Ishikawa (cell line): ENCODE results near the gene H2AZ2.

Source experiments
- CEBPB ChIP-seq: IDR thresholded peaks from 2 replicates; pipeline ENCODE4 v1.6.1; 2012
- CREB1 ChIP-seq: IDR thresholded peaks from 2 replicates; pipeline ENCODE4 v1.6.1; 2012; ENCODE audit warnings: low read depth
- EGR1 ChIP-seq: IDR thresholded peaks from 2 replicates; pipeline ENCODE4 v1.6.1; 2012
- EP300 ChIP-seq: IDR thresholded peaks from 2 replicates; pipeline ENCODE4 v1.6.1; 2012; ENCODE audit warnings: borderline replicate concordance
- FOXM1 ChIP-seq: IDR thresholded peaks from 2 replicates; pipeline ENCODE4 v1.6.1; 2012; ENCODE audit warnings: low read depth, borderline replicate concordance
- NFIC ChIP-seq: IDR thresholded peaks from 2 replicates; pipeline ENCODE4 v1.6.1; 2012
- RAD21 ChIP-seq: IDR thresholded peaks from 2 replicates; pipeline ENCODE4 v1.6.1; 2012; ENCODE audit warnings: low read depth
- TAF1 ChIP-seq: IDR thresholded peaks from 2 replicates; pipeline ENCODE4 v1.6.1; 2012; ENCODE audit warnings: low read depth, mild to moderate bottlenecking
- TCF12 ChIP-seq: IDR thresholded peaks from 2 replicates; pipeline ENCODE4 v1.6.1; 2012; ENCODE audit warnings: low read depth
- TEAD4 ChIP-seq: IDR thresholded peaks from 2 replicates; pipeline ENCODE4 v1.6.1; 2012
- YY1 ChIP-seq: IDR thresholded peaks from 2 replicates; pipeline ENCODE4 v1.6.1; 2012; ENCODE audit warnings: low read depth
- ZBTB7A ChIP-seq: IDR thresholded peaks from 2 replicates; pipeline ENCODE4 v1.6.1; 2012; ENCODE audit warnings: low read depth
- TF ChIP-seq, protein P1 (sequence below): IDR thresholded peaks from 2 replicates; pipeline ENCODE4 v1.6.1; 2012; ENCODE audit warnings: low read depth, mild to moderate bottlenecking
- TF ChIP-seq, protein P2 (sequence below): IDR thresholded peaks from 2 replicates; pipeline ENCODE4 v1.6.1; 2012
- TF ChIP-seq, protein P3 (sequence below): IDR thresholded peaks from 2 replicates; pipeline ENCODE4 v1.6.1; 2012

H2AZ2 gene

DNA sequence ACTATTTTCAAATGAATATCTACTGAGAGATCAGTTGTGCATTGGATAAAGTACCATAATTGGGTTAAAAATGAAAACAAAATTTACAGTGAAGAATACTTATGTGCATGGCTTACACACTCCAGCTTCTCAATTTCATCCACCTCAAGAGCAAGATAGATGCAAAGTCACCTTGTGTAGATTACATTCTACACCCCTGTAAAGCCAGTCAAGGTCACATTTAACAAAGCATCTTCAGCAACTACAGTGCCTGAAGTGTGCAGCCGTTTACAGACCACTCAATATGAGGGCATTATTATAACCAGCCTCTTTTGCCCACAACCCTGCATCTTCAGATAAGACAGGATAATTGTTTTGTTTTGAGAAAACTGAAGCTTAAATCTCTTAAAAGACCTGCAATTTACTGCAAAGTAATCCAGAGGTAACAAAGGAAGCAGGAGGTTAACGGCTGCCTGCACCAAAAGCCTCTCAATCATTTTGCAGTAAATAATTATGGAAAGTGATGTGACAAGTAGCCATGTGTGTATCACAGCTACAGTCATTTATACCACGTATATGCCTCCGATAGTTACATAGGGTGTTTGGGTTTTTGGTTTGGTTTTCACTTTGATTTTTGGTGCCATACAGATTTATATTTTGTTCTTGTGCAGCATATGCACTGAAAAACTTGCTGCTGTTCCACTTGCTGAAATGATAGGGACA lies 32.6 kb upstream of the H2AZ2 start:
- no peak for TF ChIP-seq TAF1
- TF ChIP-seq EP300, result no peak

DNA sequence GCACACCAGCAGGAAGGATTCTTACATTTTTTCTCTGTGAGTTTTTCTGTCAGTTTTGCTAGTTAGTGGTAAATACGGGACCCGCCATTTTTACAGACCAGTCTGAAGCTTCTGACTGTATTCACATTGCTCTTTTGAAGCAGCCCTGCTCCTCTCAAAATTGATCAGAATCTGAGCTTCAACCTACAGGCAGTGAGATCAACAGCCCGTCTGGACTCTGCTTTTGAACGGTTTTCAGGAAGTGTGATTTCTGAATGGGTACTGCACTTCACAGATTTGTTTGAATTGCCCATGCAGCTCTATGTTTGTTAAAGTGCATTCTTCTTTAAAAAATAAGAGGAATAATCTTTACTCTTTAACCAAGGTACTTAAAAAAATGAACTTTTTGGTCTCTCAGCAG lies 28.5 kb upstream of the H2AZ2 start:
- no peak for TF ChIP-seq TAF1
- TF ChIP-seq RAD21, result no peak

DNA sequence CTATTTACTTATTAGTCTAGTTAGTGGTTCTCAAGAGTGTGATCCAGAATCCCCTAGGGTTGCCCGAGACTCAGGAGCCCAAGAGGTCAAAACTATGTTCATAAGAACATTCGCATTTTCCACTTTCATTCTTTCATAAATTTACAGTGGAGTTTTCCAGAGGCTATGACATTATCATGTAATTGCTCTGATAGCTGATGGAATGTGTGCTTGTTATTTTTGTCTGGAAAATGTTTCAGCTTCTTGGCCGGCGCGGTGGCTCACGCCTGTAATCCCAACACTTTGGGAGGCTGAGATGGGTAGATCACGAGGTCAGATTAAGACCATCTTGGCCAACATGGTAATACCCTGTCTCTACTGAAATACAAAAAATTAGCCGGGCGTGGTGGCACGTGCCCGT lies 27.4 kb upstream of the H2AZ2 start:
- TF ChIP-seq CEBPB, result no peak
- TF ChIP-seq CREB1, result no peak
- TF ChIP-seq FOXM1, result no peak
- TF ChIP-seq, protein P1, sequence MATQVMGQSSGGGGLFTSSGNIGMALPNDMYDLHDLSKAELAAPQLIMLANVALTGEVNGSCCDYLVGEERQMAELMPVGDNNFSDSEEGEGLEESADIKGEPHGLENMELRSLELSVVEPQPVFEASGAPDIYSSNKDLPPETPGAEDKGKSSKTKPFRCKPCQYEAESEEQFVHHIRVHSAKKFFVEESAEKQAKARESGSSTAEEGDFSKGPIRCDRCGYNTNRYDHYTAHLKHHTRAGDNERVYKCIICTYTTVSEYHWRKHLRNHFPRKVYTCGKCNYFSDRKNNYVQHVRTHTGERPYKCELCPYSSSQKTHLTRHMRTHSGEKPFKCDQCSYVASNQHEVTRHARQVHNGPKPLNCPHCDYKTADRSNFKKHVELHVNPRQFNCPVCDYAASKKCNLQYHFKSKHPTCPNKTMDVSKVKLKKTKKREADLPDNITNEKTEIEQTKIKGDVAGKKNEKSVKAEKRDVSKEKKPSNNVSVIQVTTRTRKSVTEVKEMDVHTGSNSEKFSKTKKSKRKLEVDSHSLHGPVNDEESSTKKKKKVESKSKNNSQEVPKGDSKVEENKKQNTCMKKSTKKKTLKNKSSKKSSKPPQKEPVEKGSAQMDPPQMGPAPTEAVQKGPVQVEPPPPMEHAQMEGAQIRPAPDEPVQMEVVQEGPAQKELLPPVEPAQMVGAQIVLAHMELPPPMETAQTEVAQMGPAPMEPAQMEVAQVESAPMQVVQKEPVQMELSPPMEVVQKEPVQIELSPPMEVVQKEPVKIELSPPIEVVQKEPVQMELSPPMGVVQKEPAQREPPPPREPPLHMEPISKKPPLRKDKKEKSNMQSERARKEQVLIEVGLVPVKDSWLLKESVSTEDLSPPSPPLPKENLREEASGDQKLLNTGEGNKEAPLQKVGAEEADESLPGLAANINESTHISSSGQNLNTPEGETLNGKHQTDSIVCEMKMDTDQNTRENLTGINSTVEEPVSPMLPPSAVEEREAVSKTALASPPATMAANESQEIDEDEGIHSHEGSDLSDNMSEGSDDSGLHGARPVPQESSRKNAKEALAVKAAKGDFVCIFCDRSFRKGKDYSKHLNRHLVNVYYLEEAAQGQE, result no peak
- no peak for TF ChIP-seq NFIC
- no peak for TF ChIP-seq EP300
- no peak for TF ChIP-seq TAF1
- TF ChIP-seq EGR1, result no peak
- TF ChIP-seq, protein P2, sequence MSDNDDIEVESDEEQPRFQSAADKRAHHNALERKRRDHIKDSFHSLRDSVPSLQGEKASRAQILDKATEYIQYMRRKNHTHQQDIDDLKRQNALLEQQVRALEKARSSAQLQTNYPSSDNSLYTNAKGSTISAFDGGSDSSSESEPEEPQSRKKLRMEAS, result no peak
- TF ChIP-seq RAD21, result no peak
- no peak for TF ChIP-seq ZBTB7A
- TF ChIP-seq TEAD4, result no peak
- TF ChIP-seq TCF12, result no peak
- no peak for TF ChIP-seq YY1
- TF ChIP-seq, protein P3, sequence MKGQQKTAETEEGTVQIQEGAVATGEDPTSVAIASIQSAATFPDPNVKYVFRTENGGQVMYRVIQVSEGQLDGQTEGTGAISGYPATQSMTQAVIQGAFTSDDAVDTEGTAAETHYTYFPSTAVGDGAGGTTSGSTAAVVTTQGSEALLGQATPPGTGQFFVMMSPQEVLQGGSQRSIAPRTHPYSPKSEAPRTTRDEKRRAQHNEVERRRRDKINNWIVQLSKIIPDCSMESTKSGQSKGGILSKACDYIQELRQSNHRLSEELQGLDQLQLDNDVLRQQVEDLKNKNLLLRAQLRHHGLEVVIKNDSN, result no peak

DNA sequence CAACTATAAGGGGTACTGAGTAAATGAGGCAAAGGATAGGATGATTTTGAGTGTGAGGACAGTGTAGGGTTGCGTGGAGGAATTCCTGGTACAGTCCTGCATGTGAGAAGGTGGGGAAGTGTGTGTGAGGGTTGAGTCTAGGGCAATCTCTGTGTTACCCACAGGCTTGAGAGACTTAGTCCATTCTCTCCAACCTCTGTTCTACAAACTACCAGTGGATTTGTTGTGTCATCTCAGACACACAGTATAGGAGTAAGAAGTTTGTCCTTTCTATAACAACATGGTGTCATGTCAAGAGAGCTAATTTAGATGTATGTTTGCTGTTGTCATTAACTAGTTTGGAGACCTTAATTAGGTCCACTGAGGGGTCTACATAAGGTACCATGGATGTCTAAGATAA lies 24.9 kb upstream of the H2AZ2 start:
- TF ChIP-seq FOXM1 (no peak), YY1 (no peak), EGR1 (no peak), ZBTB7A (no peak), NFIC (no peak), RAD21 (no peak), CEBPB (no peak), CREB1 (no peak), TAF1 (no peak), EP300 (no peak), TCF12 (no peak), TEAD4 (no peak)
- TF ChIP-seq, protein P1, result no peak
- TF ChIP-seq, protein P3, result no peak
- TF ChIP-seq, protein P2, result no peak

DNA sequence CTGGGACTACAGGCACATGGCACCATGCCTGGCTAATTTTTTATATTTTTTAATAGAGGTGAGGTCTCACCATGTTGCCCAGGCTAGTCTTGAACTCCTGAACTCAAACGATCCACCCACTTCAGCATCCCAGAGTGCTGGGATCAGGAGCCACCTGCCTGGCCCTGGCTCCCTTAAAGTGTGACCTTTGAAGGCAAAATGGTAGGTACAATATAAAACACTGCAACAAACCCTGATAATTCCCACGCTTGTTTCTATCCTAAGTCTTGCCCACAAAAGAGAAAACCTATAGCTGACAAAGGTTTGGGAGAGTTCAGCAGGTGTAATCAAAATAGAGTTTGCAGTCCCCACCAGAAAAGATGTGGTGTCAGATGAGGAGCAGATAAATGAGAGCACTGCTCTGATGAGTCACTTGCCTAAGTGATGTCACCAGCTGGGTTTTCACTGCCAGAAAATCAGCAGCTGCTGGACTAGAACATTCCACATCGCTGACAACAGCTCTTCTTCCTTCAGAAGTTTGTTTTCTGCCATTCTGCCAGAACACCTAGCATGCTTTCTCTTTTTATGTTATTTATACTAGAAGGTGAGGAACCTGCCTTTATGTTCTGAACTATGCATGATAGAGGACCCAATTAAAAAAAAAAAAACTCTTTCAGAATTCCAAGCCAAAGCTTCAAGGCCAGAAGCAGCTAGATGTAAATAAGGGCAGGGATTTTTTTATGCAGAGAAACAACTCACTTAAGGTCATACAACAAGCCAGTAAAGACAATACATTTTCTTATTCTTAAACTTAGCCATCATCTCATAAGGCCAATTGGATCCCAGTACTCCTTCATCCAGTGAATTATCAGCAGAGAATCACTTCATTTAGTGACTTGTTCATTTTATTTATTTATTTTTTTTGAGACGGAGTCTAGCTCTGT lies 19.4 kb upstream of the H2AZ2 start:
- 0 out of 2 replicates have a peak, but pooled peaks have one; percentile 30 for TF ChIP-seq NFIC
- TF ChIP-seq CREB1, result 0 out of 2 replicates have a peak, but pooled peaks have one; percentile 20
- peak; percentile 44; the same call in 1 of the 2 replicates for TF ChIP-seq TEAD4
- no peak for TF ChIP-seq TAF1

DNA sequence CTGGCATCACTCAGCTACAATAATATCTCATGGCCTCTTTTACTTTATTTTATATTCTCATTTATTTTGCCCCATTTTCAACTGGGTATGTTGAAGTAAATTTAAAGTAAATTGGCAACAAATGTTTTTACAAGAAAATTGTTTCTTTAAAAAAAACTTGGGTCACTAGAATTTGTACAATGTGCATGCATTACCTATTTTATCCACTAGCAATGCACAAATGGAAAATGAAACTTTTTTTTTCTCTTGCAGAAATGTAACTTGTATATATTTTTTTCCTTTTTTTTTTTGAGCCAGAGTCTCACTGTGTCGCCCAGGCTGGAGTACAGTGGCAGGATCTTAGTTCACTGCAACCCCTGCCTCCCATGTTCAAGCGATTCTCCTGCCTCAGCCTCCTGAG lies 10.3 kb upstream of the H2AZ2 start:
- no peak for TF ChIP-seq NFIC
- TF ChIP-seq ZBTB7A, result no peak
- TF ChIP-seq CREB1, result no peak
- no peak for TF ChIP-seq FOXM1
- TF ChIP-seq, protein P1, result no peak
- TF ChIP-seq EGR1, result no peak
